Activated CD4-positive, alpha-beta T cell treated with anti-CD3 and anti-CD28 coated beads, Interleukin-2, amount 50 U/mL, for 4 hours (primary cell): ENCODE data around the gene OLFML2B.
A peak's percentile ranks its signal among the peaks of the same experiment; 100 is the strongest.

Source experiments
- DNase-seq, 2 experiments: peaks; one replicate each; pipeline ENCODE4 v3.0.0-alpha.2; 2020

OLFML2B gene

GRCh38 chr1:161972828-161973227, 50.8 kb downstream of the OLFML2B start:
- no peak for DNase-seq

GRCh38 chr1:161970633-161971032, 53.0 kb downstream of the OLFML2B start:
- no peak for DNase-seq

DNA sequence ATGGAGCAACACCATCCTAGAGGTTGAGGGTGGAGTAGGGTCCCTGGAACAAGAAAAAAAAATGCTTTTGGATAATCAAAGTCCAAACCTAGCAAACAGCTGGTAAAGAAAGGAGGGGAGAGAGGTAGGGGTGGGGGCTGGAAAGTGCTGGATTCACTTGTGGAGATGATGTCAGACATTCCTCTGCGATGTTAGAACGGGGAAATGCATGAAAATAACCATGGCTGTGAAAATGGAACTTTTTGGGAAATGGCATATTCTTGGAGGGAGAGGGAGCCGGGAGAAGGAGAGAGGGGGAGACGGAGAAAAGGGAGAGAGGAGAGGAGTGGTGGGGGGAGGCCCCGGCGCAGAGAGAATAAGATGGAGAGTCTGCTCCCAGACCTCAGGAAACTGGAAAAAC, 53.6 kb downstream of the OLFML2B start:
- DNase-seq = no peak

DNA sequence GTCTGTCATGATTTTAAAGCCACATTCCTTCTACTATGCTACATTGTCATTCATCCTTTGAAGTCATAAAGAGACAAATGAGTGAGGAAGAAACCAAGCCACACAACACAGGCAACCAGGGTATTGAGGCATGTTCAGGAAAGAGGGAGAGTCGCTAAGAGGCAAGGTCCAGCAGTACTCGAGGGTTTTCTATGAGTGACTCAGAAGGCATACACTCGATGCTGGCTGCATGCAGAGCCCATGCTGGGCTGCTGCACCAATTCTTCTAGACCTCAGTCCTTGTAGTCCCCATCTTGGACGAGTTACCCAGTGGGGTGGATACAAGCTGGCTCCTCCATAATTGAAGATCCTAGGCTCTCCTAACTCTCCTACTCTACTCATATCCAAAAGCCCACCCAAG, 57.6 kb downstream of the OLFML2B start:
- DNase-seq = no peak

- DNase-seq = peak; percentile 20 to 23
Measured at GRCh38 chr1:161962091-161962887, 61.4 kb downstream of the OLFML2B start.

DNA sequence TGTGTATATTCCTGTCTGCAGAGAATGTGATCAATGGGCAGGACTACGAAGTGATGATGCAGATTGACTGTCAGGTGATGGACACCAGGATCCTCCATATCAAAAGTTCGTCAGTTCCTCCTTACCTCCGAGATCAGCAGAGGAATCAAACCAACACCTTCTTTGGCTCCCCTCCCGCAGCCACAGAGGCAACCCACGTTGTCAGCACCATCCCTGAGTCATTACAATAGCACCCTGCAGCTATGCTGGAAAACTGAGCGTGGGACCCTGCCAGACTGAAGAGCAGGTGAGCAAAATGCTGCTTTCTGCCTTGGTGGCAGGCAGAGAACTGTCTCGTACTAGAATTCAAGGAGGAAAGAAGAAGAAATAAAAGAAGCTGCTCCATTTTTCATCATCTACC, 65.2 kb downstream of the OLFML2B start:
- DNase-seq = no peak

GRCh38 chr1:161956930-161957329, 66.7 kb downstream of the OLFML2B start:
- no peak for DNase-seq

DNA sequence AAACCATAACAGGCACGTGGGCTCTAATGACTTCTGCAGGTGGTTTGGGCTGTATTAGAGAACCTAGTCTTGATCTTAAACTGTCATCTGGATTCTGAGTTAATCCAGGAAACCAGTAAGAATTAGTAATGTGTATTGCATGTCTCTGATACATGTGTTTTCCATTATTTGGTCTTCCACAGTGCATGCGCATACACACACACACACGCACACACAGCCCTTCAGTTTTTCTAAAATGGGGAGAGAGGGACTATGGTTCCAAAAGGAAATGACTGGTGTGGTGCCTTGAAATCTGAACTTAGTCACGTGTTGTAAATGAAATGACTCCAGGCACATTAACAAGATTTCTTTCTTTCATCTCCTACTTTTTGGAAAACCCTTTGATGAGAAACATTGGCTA, 67.6 kb downstream of the OLFML2B start:
- DNase-seq = no peak

DNA sequence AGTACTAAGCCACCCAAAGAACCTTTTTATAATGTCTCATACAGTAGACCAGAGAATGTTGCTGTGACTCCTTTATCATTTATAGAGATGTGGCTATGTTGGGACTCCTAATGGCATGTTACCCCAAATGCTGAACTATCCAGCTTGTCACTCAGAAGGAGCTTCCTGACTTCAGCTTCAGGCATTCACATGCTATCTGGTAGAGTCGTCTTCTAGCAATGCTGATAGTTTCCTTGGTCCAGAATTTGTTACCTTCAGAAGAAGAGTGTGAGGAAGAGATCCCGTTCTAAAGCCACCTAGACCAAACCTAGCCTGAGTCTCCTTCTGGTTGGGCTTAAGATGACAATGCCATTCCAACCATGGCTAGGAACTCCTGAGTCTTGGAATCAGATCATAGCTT, 68.1 kb downstream of the OLFML2B start:
- DNase-seq = no peak

- DNase-seq = no peak
Measured at GRCh38 chr1:161954466-161954865, 69.2 kb downstream of the OLFML2B start.

- no peak for DNase-seq
Measured at GRCh38 chr1:161954050-161954449, 69.6 kb downstream of the OLFML2B start.

- DNase-seq = no peak
Measured at GRCh38 chr1:161953256-161953920, 70.3 kb downstream of the OLFML2B start.

- no peak for DNase-seq
Measured at GRCh38 chr1:161952607-161953172, 71.0 kb downstream of the OLFML2B start.

GRCh38 chr1:161951646-161952045, 72.0 kb downstream of the OLFML2B start:
- no peak for DNase-seq

DNA sequence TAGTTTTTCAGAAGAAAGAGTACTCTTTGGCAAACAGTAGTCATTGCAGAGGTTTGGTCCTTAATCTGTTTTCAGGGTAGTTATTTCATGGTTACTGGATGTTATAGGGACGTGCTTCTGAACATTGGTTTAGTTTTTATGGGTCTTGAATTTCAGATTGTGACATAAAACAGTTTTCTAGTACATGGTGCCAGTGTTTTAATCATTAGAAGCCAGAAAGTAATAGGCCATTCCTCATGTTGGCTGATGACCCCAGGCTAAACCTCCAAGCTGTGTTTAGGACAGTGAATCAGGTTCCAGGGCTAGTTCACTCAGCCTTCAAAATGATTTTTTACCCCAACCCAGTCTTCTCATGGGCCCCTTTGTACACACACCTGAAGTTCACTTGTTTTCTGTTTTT, 73.3 kb downstream of the OLFML2B start:
- no peak for DNase-seq

DNA sequence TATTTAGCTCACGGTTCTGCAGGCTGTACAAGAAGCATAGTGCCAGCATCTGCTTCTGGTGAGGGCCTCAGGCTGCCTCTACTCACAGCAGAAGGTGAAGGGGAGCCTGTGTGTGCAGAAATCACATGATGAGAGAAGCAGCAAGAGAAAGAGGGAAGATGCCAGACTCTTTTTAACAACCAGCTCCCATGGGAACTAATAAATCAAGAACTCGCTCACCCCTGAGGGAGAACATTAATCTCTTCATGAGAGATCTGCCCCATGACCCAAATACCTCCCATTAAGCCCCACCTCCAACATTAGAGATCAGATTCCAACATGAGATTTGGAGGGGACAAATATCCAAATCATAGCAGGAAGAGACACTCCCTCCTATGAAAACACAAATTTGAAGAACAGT, 74.1 kb downstream of the OLFML2B start:
- no peak for DNase-seq

DNA sequence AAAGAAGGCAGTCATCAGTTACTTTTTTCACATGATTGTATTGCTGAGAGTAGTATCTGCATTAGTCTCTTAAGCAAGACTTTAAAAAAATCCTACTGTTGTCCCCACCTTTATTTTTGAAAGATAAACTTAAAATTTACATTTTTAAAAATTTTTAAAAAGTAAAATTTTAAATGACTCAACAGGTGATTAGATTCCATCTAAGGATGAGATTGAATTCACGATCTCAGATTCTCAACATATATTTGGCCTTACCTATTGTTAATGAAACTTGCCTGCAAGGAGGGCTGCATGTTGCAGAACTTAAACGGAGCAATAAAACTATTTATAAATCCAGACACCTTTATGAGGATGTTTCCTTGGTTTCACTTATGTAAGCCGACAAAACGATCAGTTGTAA, 75.2 kb downstream of the OLFML2B start:
- no peak for DNase-seq

GRCh38 chr1:161946071-161946987, 77.3 kb downstream of the OLFML2B start:
- DNase-seq = no peak

GRCh38 chr1:161945306-161946060, 78.2 kb downstream of the OLFML2B start:
- no peak for DNase-seq

DNA sequence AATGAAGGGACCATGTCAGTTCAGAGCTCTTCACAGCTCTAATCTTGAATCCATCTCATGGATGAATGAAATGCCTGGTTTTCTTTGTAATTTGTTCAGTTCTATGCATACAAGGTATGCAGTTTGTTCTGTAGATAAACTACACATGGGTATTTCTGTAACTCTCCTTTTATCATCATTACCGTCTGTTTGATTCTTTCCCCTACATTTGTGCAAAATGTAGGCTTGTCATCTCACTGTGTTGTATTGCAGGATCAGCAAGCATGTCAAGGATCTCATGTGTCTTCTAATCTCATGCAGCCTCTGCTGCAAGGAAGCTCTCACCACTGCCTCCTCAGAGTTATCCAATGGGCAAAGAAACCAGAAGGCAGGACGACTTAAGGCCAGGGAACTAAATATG, 79.3 kb downstream of the OLFML2B start:
- DNase-seq = no peak

- no peak for DNase-seq
Measured at GRCh38 chr1:161943737-161944136, 79.9 kb downstream of the OLFML2B start.

DNA sequence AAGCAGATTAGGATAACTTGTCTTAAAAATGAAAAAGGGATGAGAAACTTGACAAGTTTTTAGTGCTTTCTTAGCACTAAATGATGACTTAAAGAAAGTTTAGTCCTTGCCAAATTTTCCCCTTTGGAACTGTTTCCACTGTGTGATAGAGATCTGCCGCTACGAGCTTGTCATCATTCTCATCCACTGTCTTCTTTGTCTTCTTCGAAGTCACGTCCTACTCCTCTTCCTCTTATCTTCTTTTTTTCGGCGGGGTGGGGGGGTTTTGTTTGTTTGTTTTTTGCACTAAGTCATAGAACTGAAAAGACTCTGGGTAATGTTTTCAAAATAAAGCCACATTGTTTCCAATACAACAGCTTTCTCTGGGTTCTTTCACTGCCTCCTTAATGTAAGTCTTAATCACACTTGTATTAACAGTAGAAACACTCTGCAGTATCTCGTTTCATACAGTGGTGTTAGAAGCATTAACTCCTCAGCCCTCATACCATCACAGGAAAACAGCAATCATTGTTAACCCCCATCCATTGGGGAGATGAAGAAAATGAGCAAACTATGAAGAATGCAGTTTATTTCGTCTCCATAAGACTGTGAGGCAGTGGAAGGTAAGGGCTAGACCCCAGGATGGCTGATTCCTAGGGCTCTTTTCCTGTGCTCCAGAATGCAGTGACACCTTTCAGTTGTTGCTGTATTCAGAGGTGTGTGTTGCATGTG, 81.8 kb downstream of the OLFML2B start:
- no peak for DNase-seq
